NCI-H526 treated with DMSO at 0.1 percent for 48 hours (cell line): ENCODE results near the gene GPX8.
A peak's percentile ranks its signal among the peaks of the same experiment; 100 is the strongest.

Experiments
- DNase-seq: peaks from one replicate; lab custom pipeline; 2025; lab: John Stamatoyannopoulos, UW

Gene GPX8

DNA sequence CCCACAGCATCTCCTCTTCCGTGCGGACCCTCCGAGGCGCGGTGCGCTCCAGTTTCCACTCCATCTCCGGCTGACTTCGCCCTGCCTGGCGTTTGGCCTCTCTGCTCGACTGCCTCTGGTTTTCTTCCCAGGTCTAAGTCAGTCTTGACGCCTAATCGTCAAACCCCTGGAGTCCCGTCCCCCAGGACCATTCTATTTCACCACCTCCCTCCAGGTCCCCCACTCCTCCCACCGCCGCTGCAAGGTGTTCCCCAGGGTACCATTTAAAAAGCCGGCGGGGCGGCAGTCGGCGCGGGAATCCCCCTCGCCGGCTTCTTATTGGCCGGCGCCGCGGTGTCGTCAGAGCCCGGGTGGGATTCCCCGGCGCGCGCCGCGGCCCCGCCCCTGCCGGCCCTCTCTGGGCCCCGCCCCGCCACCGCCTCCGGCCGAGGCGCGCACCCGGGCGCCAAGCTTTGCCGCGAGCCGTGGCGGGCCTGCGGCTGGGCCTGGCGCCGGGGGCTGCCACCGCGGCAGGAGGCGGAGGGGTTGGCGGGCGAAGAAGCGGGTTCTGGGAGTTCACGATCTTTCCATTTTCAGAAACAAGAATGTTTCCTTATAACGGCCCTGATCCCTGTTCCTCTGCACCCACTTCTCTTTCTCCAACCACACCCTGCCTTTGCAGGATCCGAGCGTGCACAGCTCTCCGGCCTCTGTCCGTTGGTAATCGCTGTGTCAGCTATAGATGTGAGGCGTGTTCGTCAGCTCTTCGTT, 13.1 kb downstream of the GPX8 start, which contains the start of gene CDC20B:
Gene CDC20B (minus strand): TSS at position 241 of the 750 bp plus-strand sequence. CDS start 177 bp downstream, at position 64.
- no peak for DNase-seq

DNA sequence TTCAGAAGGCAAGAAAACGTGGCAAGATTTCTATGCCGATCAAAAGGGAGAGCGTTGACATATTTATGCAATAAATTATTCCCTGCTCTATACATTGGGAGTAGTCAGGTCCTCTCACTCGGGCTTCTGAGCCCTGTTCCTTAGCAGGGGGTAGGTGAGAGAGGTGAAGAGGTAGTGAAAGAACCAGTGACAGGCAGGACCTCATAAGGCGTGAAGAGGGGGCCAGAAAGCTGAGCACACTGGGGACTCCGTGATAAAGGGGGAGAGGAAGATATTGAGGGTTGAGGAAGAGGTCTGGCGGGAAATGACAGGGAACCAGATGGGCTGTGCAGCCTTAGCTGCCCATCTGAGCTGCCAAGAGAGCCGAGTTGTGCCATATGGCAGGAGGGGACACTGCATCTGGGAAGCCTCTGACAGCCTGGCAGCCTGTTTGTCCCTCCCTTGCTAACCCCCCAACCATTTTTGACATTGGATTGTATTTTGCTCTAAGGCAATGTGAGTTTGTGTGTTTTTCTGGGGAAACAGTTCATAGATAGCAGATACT, 13.8 kb downstream of the GPX8 start:
- DNase-seq: no peak

DNA sequence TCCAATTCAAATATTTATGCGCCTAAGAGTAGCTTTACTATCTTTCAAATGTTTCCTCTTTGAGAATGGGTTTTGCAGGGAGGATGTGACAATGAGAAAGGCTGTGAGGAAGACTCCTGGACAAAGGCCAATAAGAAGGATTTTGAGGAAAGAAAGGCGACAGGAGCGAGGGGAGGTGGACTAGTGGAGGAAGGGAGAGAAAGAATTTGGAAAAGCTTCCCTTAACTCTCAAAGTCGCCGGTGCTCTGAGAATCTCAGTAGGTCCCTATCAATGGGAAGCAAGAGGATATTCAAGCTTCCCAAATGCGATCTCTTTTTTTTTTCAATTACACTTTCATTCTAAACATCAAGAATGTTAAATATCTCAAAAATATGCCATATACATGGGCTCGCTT, 15.8 kb downstream of the GPX8 start:
- DNase-seq: no peak

DNA sequence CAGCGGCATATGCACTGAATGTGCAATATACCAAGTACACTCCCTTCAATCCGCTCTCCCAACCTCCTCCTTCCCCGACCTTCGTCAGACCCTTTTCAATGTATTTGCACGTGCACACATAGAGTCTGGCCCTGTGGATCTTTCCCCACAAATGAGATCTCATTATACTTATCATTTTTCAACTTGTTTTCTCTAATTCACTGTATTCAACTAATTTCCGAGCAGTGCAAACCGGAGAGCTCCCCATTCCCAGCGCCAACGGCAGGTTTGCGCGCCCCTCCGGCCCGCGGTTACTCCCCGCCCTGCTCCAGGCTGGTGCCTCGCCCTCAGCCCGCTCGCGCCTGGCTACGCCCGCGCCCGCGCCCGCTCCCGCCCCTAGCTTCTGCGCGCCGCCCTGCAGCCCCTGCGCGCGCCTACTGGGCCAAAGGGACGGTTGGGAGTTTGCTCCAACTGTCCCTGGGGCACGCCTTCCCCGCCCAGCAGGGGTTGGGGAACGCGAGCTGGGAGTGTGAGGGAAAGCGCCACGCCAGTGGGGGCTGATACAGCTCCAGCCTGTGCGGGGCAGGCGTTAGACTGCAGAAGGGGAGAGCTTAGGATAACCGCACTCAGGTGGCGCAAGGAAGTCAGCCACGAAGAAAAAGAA, 16.3 kb downstream of the GPX8 start:
- peak; percentile 34 for DNase-seq

DNA sequence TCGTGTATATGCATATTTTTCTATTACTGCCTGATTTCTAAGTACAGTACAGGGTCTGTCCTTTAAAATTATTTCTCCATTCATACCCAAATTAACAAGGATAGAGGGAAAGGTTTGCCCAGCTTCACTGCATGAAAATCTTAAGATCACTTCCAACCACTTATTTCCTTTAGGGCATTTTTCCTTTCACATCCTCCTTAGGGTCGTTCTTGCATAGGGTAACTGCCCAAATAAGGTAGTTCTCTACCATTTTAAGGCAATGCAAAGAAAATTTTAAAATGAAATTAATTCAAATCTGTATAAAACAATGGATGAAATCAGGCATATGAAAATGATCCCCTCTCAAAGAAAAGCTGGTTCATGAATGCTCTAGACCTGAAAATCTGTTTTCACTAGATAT, 17.1 kb downstream of the GPX8 start:
- no peak for DNase-seq

DNA sequence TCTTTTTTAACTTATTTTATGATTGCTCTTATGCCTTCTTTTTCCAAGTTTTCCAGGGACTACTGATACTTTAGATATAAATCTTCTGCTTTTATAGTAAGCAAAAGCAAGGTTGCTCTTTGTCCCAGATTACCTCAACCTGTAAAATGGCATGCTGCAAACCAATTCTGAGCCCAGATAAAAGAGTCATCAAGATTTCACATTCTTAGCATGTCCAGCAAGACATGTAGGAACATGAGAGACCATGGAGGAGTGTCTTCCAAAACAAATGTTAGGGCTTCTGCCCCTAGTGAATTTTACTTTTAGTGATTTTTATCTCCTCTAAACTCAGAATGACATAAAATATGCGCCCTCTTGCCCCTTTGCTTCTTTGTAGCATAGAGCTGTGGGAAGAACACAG, 20.0 kb downstream of the GPX8 start:
- no peak for DNase-seq

DNA sequence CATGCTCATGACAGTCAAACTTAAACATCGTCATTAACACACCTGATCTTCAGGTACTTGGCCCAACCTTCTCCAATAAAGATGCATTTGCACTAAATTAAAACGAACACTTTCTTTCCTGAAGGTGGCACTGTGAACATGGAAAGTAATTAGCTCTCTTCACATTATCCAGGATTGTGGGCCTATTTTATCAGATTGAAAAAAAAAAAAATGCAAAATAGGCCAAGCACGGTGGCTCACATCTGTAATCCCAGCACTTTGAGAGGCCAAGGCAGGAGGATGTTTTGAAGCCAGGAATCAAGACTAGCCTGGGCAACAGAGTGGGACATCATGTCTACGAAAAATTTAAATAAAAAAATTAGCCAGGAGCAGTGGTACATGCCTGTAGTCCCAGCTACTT, 27.4 kb downstream of the GPX8 start:
- peak; percentile 43 for DNase-seq

DNA sequence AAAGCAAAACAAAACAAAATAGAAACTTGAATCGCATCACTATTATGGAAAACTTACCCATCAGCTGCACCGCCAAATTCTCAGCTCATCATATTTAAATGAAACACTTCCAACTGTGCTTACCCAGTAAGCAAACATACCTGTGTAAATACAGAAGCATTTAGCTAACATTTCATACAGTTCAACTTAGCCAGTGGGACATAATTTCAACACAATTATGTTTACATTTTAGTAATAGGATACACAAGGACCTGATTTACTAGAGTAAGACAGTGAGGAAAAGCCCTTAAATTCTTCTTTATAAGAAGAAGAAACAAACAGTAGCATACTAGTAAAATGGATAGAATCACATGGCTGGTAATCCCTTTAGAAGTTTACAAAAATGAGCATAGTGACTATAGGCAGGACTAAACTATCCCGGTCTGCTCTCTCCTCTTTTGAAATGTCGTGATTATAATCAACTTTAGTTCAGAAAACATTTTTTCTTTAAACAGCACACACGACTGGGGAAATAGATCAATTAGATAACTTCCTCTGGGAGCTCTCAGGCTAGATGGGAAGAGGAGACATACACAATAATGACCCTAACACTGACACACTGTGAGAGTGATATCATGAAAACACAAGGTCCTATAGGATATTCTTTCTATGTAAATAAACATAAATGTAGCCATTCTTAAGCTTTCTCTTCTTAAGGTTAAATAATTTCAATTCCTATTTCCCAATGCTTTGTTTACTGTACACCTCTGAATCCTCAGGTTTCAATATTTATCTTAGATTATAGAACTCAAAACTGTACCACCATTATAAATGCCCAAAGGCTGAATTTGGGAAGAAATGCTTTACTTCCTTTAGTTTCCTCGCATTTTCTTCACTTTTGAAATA, 28.9 kb downstream of the GPX8 start:
- peak; percentile 46 for DNase-seq

DNA sequence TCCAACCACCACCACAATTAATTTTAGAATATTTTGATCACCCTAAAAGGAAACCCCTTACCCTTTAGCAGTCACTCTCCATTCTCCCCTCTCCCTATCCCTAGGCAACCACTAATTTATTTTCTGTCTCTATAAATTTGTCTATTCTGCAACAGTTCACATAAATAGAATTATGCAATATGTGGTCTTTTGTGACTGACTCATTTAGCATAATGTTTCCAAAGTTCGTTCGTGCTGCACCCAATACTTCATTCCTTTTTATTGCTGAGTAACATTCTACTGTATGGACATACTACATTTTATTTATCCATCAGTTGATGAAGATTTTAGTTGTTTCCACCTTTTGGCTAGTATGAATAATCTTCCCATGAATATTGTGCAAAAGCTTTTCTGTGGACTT, 31.2 kb downstream of the GPX8 start:
- DNase-seq: no peak

DNA sequence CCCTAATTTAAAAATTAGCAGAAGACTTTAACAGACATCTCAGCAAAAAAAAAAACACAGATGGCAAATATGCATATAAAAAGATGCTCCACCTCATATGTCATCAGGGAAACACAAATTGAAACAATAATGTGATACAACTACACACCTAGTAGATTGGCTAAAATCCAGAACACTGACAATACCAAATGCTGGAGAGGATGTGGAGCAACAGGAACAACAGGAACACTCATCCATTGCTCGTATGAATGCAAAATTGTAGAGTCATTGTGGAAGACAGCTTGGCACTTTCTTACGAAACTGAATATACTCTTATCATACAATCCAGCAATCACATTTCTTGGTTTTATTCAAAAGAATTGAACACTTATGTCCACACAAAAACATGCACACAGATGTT, 45.0 kb downstream of the GPX8 start:
- DNase-seq: no peak

DNA sequence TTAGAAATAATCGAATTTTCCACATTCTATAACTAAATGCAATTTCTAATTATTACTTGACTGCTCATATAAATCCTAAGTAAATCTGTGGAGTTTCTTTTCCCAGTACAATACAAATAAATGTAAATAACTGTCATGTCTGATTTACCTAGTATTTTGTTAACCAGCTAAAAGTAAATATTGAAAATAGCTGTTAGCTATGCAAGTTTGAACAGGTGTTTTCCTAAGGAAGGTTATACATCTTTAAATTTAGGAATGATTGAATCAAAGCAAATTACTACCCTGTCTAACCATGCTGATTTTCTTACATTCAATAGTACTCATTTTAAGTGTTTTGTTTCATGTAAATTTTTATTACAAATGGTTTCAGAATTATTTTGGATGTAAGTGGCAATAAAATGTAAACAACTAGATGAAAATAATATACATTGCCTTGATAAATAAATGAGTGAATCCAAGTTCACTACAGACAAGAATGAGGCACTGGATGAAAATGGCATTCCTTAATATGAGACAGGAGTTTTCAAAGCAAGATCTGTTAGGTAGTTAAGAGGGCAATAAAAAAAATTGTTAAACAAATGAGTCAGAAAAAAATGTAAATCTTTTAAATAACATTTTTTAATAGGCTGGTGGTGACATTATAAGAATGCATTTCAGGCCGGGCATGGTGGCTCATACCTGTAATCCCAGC, 51.4 kb downstream of the GPX8 start:
- DNase-seq: peak; percentile 35
